Tibial artery (tissue), 4 donors: ENCODE results near the gene MMEL1.

Experiments
- DNase-seq, 2 donors: peaks; one replicate each; pipeline ENCODE4 v3.0.0-alpha.2; 2019
- H3K27ac ChIP-seq, 2 donors: fragments of 200-600 bp; sonication (generic) in 1 of 2; 1 replicate in 1 of 2; 2 replicates in 1 of 2; pipeline ENCODE4 v1.5.1; 2018 to 2019; ENCODE audit warnings: mild to moderate bottlenecking in 1 of 2
- H3K27me3 ChIP-seq, 2 donors: fragments of 200-600 bp; sonication (generic) in 1 of 2; one replicate each; pipeline versions ENCODE4 v1.5.1 to v1.6.0; 2016 to 2019
- H3K36me3 ChIP-seq, 3 donors: fragments of 200-600 bp; sonication (generic) in 2 of 3; one replicate each; pipeline ENCODE4 v1.5.1; 2016 to 2019; ENCODE audit warnings: mild to moderate bottlenecking in 2 of 3
- H3K4me1 ChIP-seq, 4 donors: fragments of 200-600 bp; sonication (generic) in 2 of 4; 1 replicate in 3 of 4; 2 replicates in 1 of 4; pipeline ENCODE4 v1.5.1; 2016 to 2019
- H3K4me3 ChIP-seq, 2 donors: fragments of 200-600 bp; sonication (generic) in 1 of 2; 1 replicate in 1 of 2; 2 replicates in 1 of 2; pipeline ENCODE4 v1.5.1; 2018 to 2019; ENCODE audit warnings: mild to moderate bottlenecking in 2 of 2
- H3K9me3 ChIP-seq, 3 donors: fragments of 200-600 bp; sonication (generic) in 1 of 3; one replicate each; pipeline ENCODE4 v1.5.1; 2016 to 2019
- intact Hi-C: fragments of 100-400 bp; cut with DNase I; formaldehyde crosslinking; loops from one replicate; pipeline ENCODE4 v1.15.0; 2023; ENCODE audit warnings: low total_unique reads
- TF ChIP-seq, protein P1 (sequence below), 2 experiments: fragments of 200-600 bp in 1 of 2; fragments of 450-650 bp in 1 of 2; IDR thresholded peaks; one replicate each; pipeline ENCODE4 v1.5.1; 2017 to 2019; ENCODE audit warnings: antibody characterized with exemption in 2 of 2, mild to moderate bottlenecking in 1 of 2, moderate library complexity in 1 of 2

MMEL1 gene

DNA sequence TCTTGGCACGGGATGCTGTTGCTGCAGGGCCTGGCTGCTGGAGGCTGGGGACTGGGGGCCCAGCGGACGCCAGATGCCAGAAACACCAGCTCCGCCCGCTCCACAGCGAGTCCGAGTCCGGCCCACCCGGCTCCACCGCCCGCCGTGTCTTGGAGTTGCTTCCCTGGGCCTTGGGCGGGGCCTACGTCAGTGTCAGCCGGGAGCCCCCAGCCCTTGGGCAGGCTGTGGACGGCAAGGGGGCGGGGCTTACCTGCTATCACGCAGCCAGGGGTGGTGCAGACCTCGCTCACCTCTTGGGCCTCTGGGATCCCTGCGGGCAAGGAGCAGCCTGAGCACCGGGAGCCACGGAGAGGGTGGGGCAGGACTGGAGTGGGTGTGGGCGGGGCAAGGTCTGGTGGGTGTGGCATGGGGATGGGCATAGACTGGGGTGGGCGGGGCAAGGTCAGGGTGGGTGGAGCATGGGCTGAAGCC lies 21.8 kb downstream of the MMEL1 start:
- intact Hi-C loops = no loop called here
- H3K27ac ChIP-seq = no peak overlapping the region
- DNase-seq = peak in 1 of 2 donors; percentile 60
- no peak overlapping the region for H3K4me3 ChIP-seq
- H3K36me3 ChIP-seq = no peaks in the 10 kb centered on the region
- H3K4me1 ChIP-seq = peaks cover 0 to 6% (median 2%) of the 10 kb centered on the region in 4 donors
- peaks cover 0 to 32% (median 24%) of the 10 kb centered on the region in 3 donors for H3K9me3 ChIP-seq
- TF ChIP-seq, protein P1, sequence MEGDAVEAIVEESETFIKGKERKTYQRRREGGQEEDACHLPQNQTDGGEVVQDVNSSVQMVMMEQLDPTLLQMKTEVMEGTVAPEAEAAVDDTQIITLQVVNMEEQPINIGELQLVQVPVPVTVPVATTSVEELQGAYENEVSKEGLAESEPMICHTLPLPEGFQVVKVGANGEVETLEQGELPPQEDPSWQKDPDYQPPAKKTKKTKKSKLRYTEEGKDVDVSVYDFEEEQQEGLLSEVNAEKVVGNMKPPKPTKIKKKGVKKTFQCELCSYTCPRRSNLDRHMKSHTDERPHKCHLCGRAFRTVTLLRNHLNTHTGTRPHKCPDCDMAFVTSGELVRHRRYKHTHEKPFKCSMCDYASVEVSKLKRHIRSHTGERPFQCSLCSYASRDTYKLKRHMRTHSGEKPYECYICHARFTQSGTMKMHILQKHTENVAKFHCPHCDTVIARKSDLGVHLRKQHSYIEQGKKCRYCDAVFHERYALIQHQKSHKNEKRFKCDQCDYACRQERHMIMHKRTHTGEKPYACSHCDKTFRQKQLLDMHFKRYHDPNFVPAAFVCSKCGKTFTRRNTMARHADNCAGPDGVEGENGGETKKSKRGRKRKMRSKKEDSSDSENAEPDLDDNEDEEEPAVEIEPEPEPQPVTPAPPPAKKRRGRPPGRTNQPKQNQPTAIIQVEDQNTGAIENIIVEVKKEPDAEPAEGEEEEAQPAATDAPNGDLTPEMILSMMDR (IDR thresholded peaks at IDR 0.05) = no peak
- peaks cover 0 to 66% of the 10 kb centered on the region in 2 donors for H3K27me3 ChIP-seq

- Histone ChIP-seq H3K27ac (no peak overlapping the region), H3K4me3 (no peak overlapping the region), H3K27me3 (peaks cover 0 to 73% of the 10 kb centered on the region in 2 donors), H3K9me3 (peaks cover 0 to 24% (median 17%) of the 10 kb centered on the region in 3 donors), H3K36me3 (no peaks in the 10 kb centered on the region), H3K4me1 (peaks cover 0 to 6% (median 2%) of the 10 kb centered on the region in 4 donors)
- DNase-seq = no peak
- TF ChIP-seq, protein P1 (IDR thresholded peaks at IDR 0.05) = no peak
- intact Hi-C loops = no loop called here
Measured at GRCh38 chr1:2610036-2610959, 22.5 kb downstream of the MMEL1 start.

GRCh38 chr1:2609319-2610035 lies 23.3 kb downstream of the MMEL1 start:
- Histone ChIP-seq H3K4me1 (peaks cover 0 to 6% (median 2%) of the 10 kb centered on the region in 4 donors), H3K36me3 (no peaks in the 10 kb centered on the region), H3K27ac (no peak overlapping the region), H3K4me3 (no peak overlapping the region), H3K27me3 (peaks cover 0 to 82% of the 10 kb centered on the region in 2 donors), H3K9me3 (peaks cover 0 to 16% (median 16%) of the 10 kb centered on the region in 3 donors)
- TF ChIP-seq, protein P1 (IDR thresholded peaks at IDR 0.05) = no peak
- DNase-seq = peak in 1 of 2 donors; percentile 62
- intact Hi-C loops = no loop called here

- Histone ChIP-seq H3K9me3 (no peaks in the 10 kb centered on the region), H3K4me3 (no peak overlapping the region), H3K27ac (no peak overlapping the region), H3K4me1 (peaks cover 0 to 6% (median 2%) of the 10 kb centered on the region in 4 donors), H3K36me3 (no peaks in the 10 kb centered on the region), H3K27me3 (peaks cover 0 to 93% of the 10 kb centered on the region in 2 donors)
- no peak for DNase-seq
- TF ChIP-seq, protein P1 (IDR thresholded peaks at IDR 0.05) = no peak
- intact Hi-C loops = no loop called here
Measured at GRCh38 chr1:2607641-2608091, 25.1 kb downstream of the MMEL1 start.

DNA sequence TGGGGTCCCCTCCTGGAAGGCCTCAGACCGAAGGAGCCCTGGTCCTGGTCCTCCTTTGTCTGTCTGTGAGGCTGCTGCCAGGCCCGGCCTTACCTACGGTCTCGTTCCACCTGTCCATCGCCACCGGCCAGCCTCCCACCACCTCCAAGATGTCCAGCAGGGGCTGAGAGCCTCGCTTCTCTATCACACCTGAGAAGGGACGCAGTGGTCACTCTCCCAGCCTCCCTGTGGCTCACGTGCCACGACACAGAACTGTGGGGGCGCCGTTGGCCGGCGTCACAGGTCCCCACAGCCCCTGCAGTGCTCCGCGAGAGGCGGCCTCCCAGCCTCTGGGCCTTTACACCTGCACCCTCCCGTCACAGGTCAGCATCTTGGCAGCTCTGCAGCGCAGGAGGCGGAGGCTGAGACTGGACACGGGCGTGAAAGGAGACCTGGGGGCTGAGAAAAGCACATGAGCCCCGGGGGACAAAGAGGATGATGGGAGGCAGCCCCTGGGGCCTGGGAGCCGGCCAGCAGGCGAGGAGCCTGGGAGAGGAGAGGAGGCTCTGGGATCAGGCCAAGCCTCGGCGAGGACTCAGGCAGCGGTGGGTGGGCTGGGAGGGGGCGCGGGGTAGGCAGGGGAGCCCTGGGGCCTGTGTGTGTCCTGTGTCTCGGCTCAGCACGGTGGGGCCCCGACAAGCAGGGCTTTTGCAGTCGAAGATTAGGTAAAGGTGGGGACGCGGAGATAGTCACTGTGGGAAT lies 25.8 kb downstream of the MMEL1 start:
- TF ChIP-seq, protein P1 (IDR thresholded peaks at IDR 0.05) = no peak

More for the DNA sequence above, 25.8 kb downstream of the MMEL1 start:
- H3K9me3 ChIP-seq = no peaks in the 10 kb centered on the region
- no peaks in the 10 kb centered on the region for H3K36me3 ChIP-seq
- peaks cover 0 to 6% (median 2%) of the 10 kb centered on the region in 4 donors for H3K4me1 ChIP-seq
- DNase-seq = no peak
- no peak overlapping the region for H3K4me3 ChIP-seq
- H3K27ac ChIP-seq = no peak overlapping the region
- peaks cover 0 to 89% of the 10 kb centered on the region in 2 donors for H3K27me3 ChIP-seq
- intact Hi-C loops = no loop called here
